NCI-H748 (cell line): ENCODE data around the gene LRIG3.
"Not testable (repeated sequence)": the region's sequence is repeated elsewhere in the genome, so short reads cannot be mapped to it uniquely, and the experiment has no call there.

Source experiments
- DNase-seq: peaks from one replicate; lab custom pipeline; 2025; ENCODE audit not compliant: unreplicated experiment; lab: John Stamatoyannopoulos, UW

Gene LRIG3

GRCh38 chr12:58860056-58860787 lies 60.1 kb downstream of the LRIG3 start:
- DNase-seq: no peak

- no peak for DNase-seq
These were observed 62.3 kb downstream of the LRIG3 start for GRCh38 chr12:58858030-58858429.

DNA sequence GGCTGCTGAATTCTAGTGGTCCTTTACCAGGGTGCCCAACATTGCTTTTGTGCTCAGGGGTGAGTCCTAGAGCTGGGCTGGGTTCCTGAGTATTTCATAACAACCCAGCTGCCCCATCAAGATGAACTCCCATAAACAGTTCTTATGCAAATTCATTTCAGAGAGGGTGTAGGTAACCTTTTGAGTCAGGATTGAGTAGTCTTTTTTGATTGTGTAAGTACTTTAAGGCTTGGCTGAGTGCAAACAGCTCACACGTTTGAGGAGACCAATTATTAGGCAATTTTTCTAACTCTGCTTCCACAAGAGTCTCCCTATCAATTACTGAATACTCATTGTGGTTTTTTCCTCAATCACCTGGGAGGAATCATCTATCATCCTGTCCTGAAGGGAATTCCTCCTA lies 63.1 kb downstream of the LRIG3 start:
- peak; percentile 56 for DNase-seq

- not testable (repeated sequence) for DNase-seq
These were observed 64.7 kb downstream of the LRIG3 start for GRCh38 chr12:58855630-58856029.

DNA sequence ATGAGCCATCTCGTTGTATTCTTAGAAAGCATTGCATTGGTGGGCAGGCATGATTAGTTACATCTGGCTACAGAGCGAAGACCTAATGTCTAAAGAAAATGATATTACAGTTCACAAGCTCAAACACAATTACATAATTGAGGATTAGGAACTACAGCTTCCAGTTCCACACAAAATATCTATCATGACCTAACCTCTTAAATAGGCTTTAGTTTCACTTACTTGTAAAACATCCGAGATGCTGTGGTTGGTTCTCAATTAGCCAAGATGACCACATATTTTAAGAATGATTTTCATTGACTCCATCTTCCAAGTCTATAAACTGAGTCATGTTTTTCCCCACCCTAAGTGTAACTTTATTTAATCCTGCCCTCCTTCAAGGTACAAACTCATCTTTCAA lies 69.5 kb downstream of the LRIG3 start:
- DNase-seq: no peak

DNA sequence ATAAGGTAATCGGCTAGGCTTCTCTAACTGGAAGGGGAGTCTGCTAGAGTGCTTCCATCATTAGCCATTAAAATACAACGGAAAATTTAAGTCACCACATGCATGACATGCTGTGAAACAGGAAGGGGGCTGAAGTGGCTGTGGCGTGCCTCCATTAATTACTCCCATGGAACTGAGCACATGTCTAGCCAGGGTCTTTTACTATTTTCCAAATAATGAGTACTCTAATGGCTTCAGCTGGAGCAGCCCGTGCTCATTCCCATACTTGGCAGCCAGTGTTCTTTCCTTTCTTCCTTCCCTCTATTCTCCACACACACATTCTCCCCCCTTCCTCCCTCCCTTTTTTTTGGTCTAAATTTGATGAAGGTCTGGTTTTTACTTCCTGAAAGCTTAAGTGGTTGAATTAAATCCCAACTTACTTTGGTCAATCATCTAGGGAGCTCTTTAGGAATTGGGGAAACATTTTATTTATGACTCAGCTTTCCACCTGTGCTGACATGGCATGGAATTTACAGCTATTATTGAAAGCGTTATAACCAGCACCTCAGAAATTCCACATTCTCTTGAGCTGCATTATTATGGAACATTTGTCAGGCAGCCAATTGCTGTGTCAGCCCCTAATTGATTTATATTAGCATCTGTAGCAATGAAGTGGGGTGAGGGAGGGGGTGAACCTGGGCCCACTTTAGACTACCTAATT lies 72.3 kb downstream of the LRIG3 start:
- DNase-seq: peak; percentile 77

GRCh38 chr12:58844161-58844560 lies 76.1 kb downstream of the LRIG3 start:
- DNase-seq: no peak

- peak; percentile 23 for DNase-seq
These were observed 79.1 kb downstream of the LRIG3 start for GRCh38 chr12:58841058-58841798.

DNA sequence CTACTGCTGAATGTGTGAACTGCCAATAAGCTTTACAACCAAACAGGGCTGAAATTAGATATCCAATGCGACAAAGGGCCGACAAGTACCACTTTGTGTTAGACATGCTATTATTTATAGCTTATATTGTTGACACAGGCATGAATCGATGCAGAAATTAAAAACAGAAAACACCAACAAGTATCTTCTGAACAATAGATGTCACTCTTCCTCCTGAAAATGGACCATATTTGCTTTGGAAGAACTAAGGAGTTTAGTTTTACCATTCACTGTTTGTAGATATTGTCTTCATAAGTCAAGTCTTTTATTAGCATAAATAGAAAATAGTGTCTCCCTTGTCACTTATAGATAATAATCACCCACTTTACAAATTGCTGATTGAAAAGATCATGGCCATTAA lies 86.5 kb downstream of the LRIG3 start:
- DNase-seq: peak; percentile 97

DNA sequence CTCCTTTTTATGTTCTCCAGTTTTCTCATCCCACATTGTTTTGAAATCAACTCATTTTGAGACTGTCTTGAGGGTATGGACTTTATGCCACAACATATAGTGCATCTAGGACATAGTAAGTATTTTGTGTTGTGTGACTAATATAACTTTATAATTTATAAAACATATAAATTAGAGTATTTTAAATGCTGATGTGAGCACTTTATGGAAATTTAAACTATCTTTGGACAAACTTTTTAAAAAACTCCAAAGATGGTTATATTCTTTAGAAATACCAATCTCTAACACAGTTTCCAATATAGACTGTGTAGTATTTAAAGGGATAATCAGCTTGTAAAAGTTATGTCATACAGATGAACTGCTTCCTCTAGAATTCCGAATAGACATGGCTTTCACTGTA lies 87.4 kb downstream of the LRIG3 start:
- no peak for DNase-seq
